Stomach smooth muscle (tissue), 2 donors: ENCODE data around the gene GALNT7.
"Not testable (repeated sequence)": the region's sequence is repeated elsewhere in the genome, so short reads cannot be mapped to it uniquely, and the experiment has no call there.

Experiments used
- H3K27ac ChIP-seq: one replicate; pipeline ENCODE4 v1.7.0; 2013; ENCODE audit warnings: mild to moderate bottlenecking, low read length, inconsistent platforms
- H3K27me3 ChIP-seq, 2 donors: one replicate each; pipeline ENCODE4 v1.7.0; 2013; ENCODE audit warnings: low read length in 2 of 2; ENCODE audit not compliant: insufficient read depth in 2 of 2, control insufficient read depth in 1 of 2
- H3K36me3 ChIP-seq, 2 donors: one replicate each; pipeline ENCODE4 v1.7.0; 2013; ENCODE audit warnings: low read length in 2 of 2; ENCODE audit not compliant: control insufficient read depth in 2 of 2, insufficient read depth in 2 of 2
- H3K4me1 ChIP-seq: one replicate; pipeline ENCODE4 v1.7.0; 2013; ENCODE audit warnings: low read length; ENCODE audit not compliant: control insufficient read depth, insufficient read depth
- H3K4me3 ChIP-seq, 2 donors: one replicate each; pipeline ENCODE4 v1.7.0; 2013; ENCODE audit warnings: low read length in 2 of 2
- H3K9ac ChIP-seq, 2 donors: one replicate each; pipeline ENCODE4 v1.7.0; 2013; ENCODE audit warnings: low read length in 2 of 2, mild to moderate bottlenecking in 1 of 2
- H3K9me3 ChIP-seq, 2 donors: one replicate each; pipeline ENCODE4 v1.7.0; 2013; ENCODE audit warnings: low read length in 2 of 2; ENCODE audit not compliant: control insufficient read depth in 2 of 2
- donor health status: healthy.
- donor health status: Pancreatic carcinoma.

GALNT7 gene

GRCh38 chr4:173214661-173215060 is 46.0 kb downstream of the GALNT7 start:
- Histone ChIP-seq H3K4me3 (no peak overlapping the region), H3K27ac (no peak overlapping the region), H3K27me3 (no peaks in the 10 kb centered on the region), H3K9me3 (no peaks in the 10 kb centered on the region), H3K9ac (no peak overlapping the region), H3K36me3 (no peaks in the 10 kb centered on the region), H3K4me1 (peaks cover 8% of the 10 kb centered on the region)

DNA sequence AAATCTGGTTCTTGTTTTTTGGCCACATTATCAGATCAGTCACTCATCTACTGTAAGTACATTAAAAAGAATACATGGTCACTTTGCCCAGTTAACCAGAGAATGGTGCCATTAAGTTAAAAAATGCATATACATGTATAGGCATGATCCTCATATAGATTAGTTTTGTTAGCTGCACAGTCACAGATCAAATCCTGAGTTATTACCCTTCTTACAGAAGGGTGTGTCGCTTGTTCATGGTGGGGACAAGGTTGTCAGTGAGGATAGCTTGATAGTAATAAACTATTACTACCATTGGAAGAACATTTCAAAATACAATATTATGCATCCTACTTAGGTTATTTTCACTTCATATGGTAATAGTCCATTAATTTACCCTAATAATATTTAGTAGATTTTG is 48.5 kb downstream of the GALNT7 start:
- no peak overlapping the region for H3K9ac ChIP-seq
- H3K36me3 ChIP-seq: no peaks in the 10 kb centered on the region
- no peak overlapping the region for H3K27ac ChIP-seq
- no peaks in the 10 kb centered on the region for H3K27me3 ChIP-seq
- peaks cover 8% of the 10 kb centered on the region for H3K4me1 ChIP-seq
- H3K4me3 ChIP-seq: no peak overlapping the region
- no peaks in the 10 kb centered on the region for H3K9me3 ChIP-seq

GRCh38 chr4:173217727-173218126 is 49.1 kb downstream of the GALNT7 start:
- Histone ChIP-seq H3K4me1 (peaks cover 8% of the 10 kb centered on the region), H3K9ac (no peak overlapping the region), H3K27me3 (no peaks in the 10 kb centered on the region), H3K27ac (no peak overlapping the region), H3K9me3 (no peaks in the 10 kb centered on the region), H3K4me3 (no peak overlapping the region), H3K36me3 (no peaks in the 10 kb centered on the region)

GRCh38 chr4:173218411-173219125 is 50.0 kb downstream of the GALNT7 start:
- no peak overlapping the region for H3K4me3 ChIP-seq
- H3K36me3 ChIP-seq: no peaks in the 10 kb centered on the region
- H3K27me3 ChIP-seq: no peaks in the 10 kb centered on the region
- no peak overlapping the region for H3K27ac ChIP-seq
- H3K9ac ChIP-seq: no peak overlapping the region
- peaks cover 8% of the 10 kb centered on the region for H3K4me1 ChIP-seq
- no peaks in the 10 kb centered on the region for H3K9me3 ChIP-seq

GRCh38 chr4:173219126-173219437 is 50.5 kb downstream of the GALNT7 start:
- H3K36me3 ChIP-seq, H3K27ac ChIP-seq, H3K4me3 ChIP-seq, H3K4me1 ChIP-seq, H3K9ac ChIP-seq, H3K27me3 ChIP-seq, H3K9me3 ChIP-seq: not testable (repeated sequence)

- Histone ChIP-seq H3K9me3 (no peaks in the 10 kb centered on the region), H3K9ac (no peak overlapping the region), H3K4me1 (no peaks in the 10 kb centered on the region), H3K36me3 (no peaks in the 10 kb centered on the region), H3K27me3 (no peaks in the 10 kb centered on the region), H3K4me3 (no peak overlapping the region), H3K27ac (no peak overlapping the region)
Observed at GRCh38 chr4:173223743-173224142, 55.1 kb downstream of the GALNT7 start.

GRCh38 chr4:173226401-173226888 is 57.8 kb downstream of the GALNT7 start:
- Histone ChIP-seq H3K36me3 (no peaks in the 10 kb centered on the region), H3K27ac (no peak overlapping the region), H3K4me1 (no peaks in the 10 kb centered on the region), H3K27me3 (no peaks in the 10 kb centered on the region), H3K9ac (no peak overlapping the region), H3K9me3 (no peaks in the 10 kb centered on the region), H3K4me3 (no peak overlapping the region)

DNA sequence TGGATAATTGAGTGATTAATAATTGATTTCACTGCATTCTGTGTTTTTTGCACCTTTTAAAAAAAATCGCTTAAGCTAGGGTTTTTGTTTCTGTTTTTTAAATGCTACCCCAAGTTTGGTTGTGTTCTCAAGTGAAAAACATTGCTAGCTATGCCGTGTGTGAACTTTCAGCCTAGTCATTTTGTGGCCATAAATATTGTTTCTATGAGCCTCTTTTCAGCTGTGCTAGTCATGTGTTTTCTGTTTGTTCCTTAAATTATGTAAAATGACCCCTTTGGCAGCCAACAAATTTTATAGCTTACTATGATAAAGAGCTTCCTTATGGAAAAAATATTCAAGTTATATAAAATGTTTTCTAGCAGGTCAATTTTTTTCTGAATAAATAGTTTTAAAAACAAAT is 59.1 kb downstream of the GALNT7 start:
- Histone ChIP-seq H3K9ac (no peak overlapping the region), H3K27me3 (no peaks in the 10 kb centered on the region), H3K4me1 (no peaks in the 10 kb centered on the region), H3K36me3 (no peaks in the 10 kb centered on the region), H3K9me3 (no peaks in the 10 kb centered on the region), H3K27ac (no peak overlapping the region), H3K4me3 (no peak overlapping the region)

GRCh38 chr4:173230062-173230461 is 61.5 kb downstream of the GALNT7 start:
- Histone ChIP-seq H3K27ac (no peak overlapping the region), H3K9ac (no peak overlapping the region), H3K4me3 (no peak overlapping the region), H3K27me3 (no peaks in the 10 kb centered on the region), H3K9me3 (no peaks in the 10 kb centered on the region), H3K4me1 (no peaks in the 10 kb centered on the region), H3K36me3 (no peaks in the 10 kb centered on the region)

DNA sequence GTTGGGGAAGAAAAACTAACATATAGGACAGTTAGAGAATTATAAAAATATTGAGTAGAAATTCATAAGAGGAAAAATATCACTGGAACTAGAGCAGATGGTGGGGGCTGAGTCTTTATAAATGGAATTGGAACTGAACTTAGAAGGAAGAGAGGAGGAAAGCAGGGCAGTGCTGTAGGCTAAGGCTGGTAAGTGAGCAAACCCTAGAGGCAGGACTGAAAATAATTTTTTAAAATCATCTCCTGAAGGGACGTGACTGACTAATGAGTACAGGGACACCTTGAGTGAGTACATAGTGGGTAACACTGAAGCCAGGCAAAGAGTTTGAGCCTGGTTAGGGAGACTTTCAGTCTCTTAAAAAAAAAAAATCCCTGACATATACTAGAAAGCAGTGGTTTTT is 63.3 kb downstream of the GALNT7 start:
- H3K27me3 ChIP-seq: no peaks in the 10 kb centered on the region
- H3K9ac ChIP-seq: no peak overlapping the region
- H3K27ac ChIP-seq: no peak overlapping the region
- no peaks in the 10 kb centered on the region for H3K36me3 ChIP-seq
- H3K9me3 ChIP-seq: no peaks in the 10 kb centered on the region
- no peaks in the 10 kb centered on the region for H3K4me1 ChIP-seq
- no peak overlapping the region for H3K4me3 ChIP-seq

DNA sequence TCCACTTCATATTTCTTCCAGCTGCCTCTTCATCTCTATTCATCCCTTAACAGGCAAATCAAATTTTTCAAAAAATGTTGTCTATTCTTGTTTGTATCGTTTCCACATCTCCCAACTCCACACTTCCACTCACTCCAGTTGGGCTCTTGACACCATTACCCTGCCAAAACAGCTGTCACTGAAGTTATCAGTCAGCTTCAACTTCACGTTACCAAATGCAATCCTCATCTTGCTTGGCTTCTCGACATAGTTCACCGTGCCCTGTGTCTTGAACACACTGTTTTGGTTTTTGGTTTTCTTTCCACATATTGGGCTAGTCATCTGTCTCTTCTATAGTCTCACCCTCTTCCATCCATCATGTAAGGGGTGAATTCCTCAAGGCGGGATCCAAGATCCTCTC is 65.2 kb downstream of the GALNT7 start:
- no peaks in the 10 kb centered on the region for H3K36me3 ChIP-seq
- no peak overlapping the region for H3K27ac ChIP-seq
- no peaks in the 10 kb centered on the region for H3K9me3 ChIP-seq
- H3K27me3 ChIP-seq: no peaks in the 10 kb centered on the region
- no peak overlapping the region for H3K4me3 ChIP-seq
- H3K9ac ChIP-seq: no peak overlapping the region
- no peaks in the 10 kb centered on the region for H3K4me1 ChIP-seq
